ENCODE results near the gene CD320. TPM values are rescaled to one million over a fixed set of nuclear protein-coding genes. Genes with fewer than 3 reads are reported as not detected.
A peak's percentile ranks its signal among the peaks of the same experiment; 100 is the strongest.

CD320 gene
- total and polyA plus RNA-seq, 2 experiments from 2014 or later: 65.8 to 72.2 TPM

GRCh38 chr19:8321986-8322637 is 14.0 kb upstream of the CD320 start:
- H2AFZ ChIP-seq: peak overlapping the region; percentile 64; the same call in 1 of the 2 replicates
- in situ Hi-C loops (cut with MboI): no loop called here
- H4K20me1 ChIP-seq (ENCODE audit: insufficient read depth): peaks cover 9% of the 10 kb centered on the region; the same call in 1 of the 2 replicates
- TF ChIP-seq EZH2phosphoT487 (IDR thresholded peaks at IDR 0.05; ENCODE audit: insufficient read depth, low read depth) (no peak), EZH2 (IDR thresholded peaks at IDR 0.05; ENCODE audit: insufficient read depth, poor library complexity, severe bottlenecking) (no peak)
- no peaks in the 10 kb centered on the region for H3K27me3 ChIP-seq (replicated peaks; ENCODE audit: insufficient read depth)
- H3K9me3 ChIP-seq (ENCODE audit: low read depth): no peaks in the 10 kb centered on the region
- peak; percentile 39 for DNase-seq
- 13 to 14% methylated on average over 30 of the region's 30 CpGs for WGBS, 2 experiments (ENCODE audit: low coverage in 1 of 2, low lambda C conversion rate in 2 of 2, missing lambda C conversion rate in 2 of 2)
- peaks cover 63% of the 10 kb centered on the region for H3K79me2 ChIP-seq (ENCODE audit: insufficient read depth)
- H3K36me3 ChIP-seq (ENCODE audit: low read depth): peaks cover 9% of the 10 kb centered on the region; the same call in 1 of the 2 replicates
- H3K4me3 ChIP-seq: peak overlapping the region; percentile 94
- H3K4me1 ChIP-seq (ENCODE audit: insufficient read depth): peaks cover 26% of the 10 kb centered on the region
- H3F3A ChIP-seq (ENCODE audit: insufficient read depth): no peaks in the 10 kb centered on the region
- H3K4me2 ChIP-seq (ENCODE audit: unreplicated experiment): peak overlapping the region; percentile 90
- peak overlapping the region; percentile 57 for H3K27ac ChIP-seq
- H3K9ac ChIP-seq: peak overlapping the region; percentile 99
- no peaks in the 10 kb centered on the region for H3K9me2 ChIP-seq (ENCODE audit: insufficient read depth)

GRCh38 chr19:8321067-8321985 is 13.2 kb upstream of the CD320 start, which contains the start of the genes NDUFA7 and RPS28:
Gene NDUFA7 (minus strand): TSS chr19:8321375. CDS start chr19:8321358, 17 bp downstream.
Gene RPS28 (plus strand): TSS chr19:8321496. CDS start chr19:8321531, 35 bp downstream.
- peak within 1 kb of the TSS; percentile 79 for H3K27ac ChIP-seq
- H3K4me2 ChIP-seq (ENCODE audit: unreplicated experiment): peak within 1 kb of the TSS; percentile 99
- no peaks in the 10 kb centered on the region for H3K9me3 ChIP-seq (ENCODE audit: low read depth)
- H4K20me1 ChIP-seq (ENCODE audit: insufficient read depth): peaks cover 9% of the 10 kb centered on the region; the same call in 1 of the 2 replicates
- peaks cover 65% of the 10 kb centered on the region for H3K79me2 ChIP-seq (ENCODE audit: insufficient read depth)
- peak within 1 kb of the TSS; percentile 94 for H3K4me3 ChIP-seq
- WGBS, 2 experiments (ENCODE audit: low coverage in 1 of 2, low lambda C conversion rate in 2 of 2, missing lambda C conversion rate in 2 of 2): 2% methylated on average over 62 of the region's 72 CpGs
- no peaks in the 10 kb centered on the region for H3K9me2 ChIP-seq (ENCODE audit: insufficient read depth)
- peak within 1 kb of the TSS; percentile 99 for H3K9ac ChIP-seq
- in situ Hi-C loops (cut with MboI): no loop called here
- H3K4me1 ChIP-seq (ENCODE audit: insufficient read depth): peaks cover 26% of the 10 kb centered on the region
- H2AFZ ChIP-seq: peak within 1 kb of the TSS; percentile 64
- DNase-seq: peak; percentile 98
- peaks cover 9% of the 10 kb centered on the region for H3K36me3 ChIP-seq (ENCODE audit: low read depth)
- TF ChIP-seq EZH2phosphoT487 (IDR thresholded peaks at IDR 0.05; ENCODE audit: insufficient read depth, low read depth) (no peak), EZH2 (IDR thresholded peaks at IDR 0.05; ENCODE audit: insufficient read depth, poor library complexity, severe bottlenecking) (no peak)
- no peaks in the 10 kb centered on the region for H3F3A ChIP-seq (ENCODE audit: insufficient read depth)
- H3K27me3 ChIP-seq (replicated peaks; ENCODE audit: insufficient read depth): no peaks in the 10 kb centered on the region

GRCh38 chr19:8320564-8321066 is 12.5 kb upstream of the CD320 start:
- 1% methylated on average over 16 of the region's 16 CpGs for WGBS, 2 experiments (ENCODE audit: low coverage in 1 of 2, low lambda C conversion rate in 2 of 2, missing lambda C conversion rate in 2 of 2)
- H3K79me2 ChIP-seq (ENCODE audit: insufficient read depth): peaks cover 65% of the 10 kb centered on the region
- in situ Hi-C loops (cut with MboI): no loop called here
- peak overlapping the region; percentile 99 for H3K4me2 ChIP-seq (ENCODE audit: unreplicated experiment)
- H3K27me3 ChIP-seq (replicated peaks; ENCODE audit: insufficient read depth): no peaks in the 10 kb centered on the region
- H3K9ac ChIP-seq: peak overlapping the region; percentile 99
- H4K20me1 ChIP-seq (ENCODE audit: insufficient read depth): peaks cover 9% of the 10 kb centered on the region; the same call in 1 of the 2 replicates
- peaks cover 10% of the 10 kb centered on the region for H3K36me3 ChIP-seq (ENCODE audit: low read depth)
- DNase-seq: peak; percentile 60
- H3K27ac ChIP-seq: peak overlapping the region; percentile 79
- H2AFZ ChIP-seq: peak overlapping the region; percentile 62
- no peak for TF ChIP-seq EZH2 (IDR thresholded peaks at IDR 0.05; ENCODE audit: insufficient read depth, poor library complexity, severe bottlenecking)
- no peak for TF ChIP-seq EZH2phosphoT487 (IDR thresholded peaks at IDR 0.05; ENCODE audit: insufficient read depth, low read depth)
- H3F3A ChIP-seq (ENCODE audit: insufficient read depth): no peaks in the 10 kb centered on the region
- peaks cover 26% of the 10 kb centered on the region for H3K4me1 ChIP-seq (ENCODE audit: insufficient read depth)
- no peaks in the 10 kb centered on the region for H3K9me2 ChIP-seq (ENCODE audit: insufficient read depth)
- H3K9me3 ChIP-seq (ENCODE audit: low read depth): no peaks in the 10 kb centered on the region
- peak overlapping the region; percentile 94 for H3K4me3 ChIP-seq
